HFFc6 (cell line): ENCODE measurements around the gene ANTXRL. TPM values are rescaled to one million over a fixed set of nuclear protein-coding genes. Genes with fewer than 3 reads are reported as not detected.
A peak's percentile ranks its signal among the peaks of the same experiment; 100 is the strongest.

Experiments
- DNase-seq: peaks from one replicate; pipeline ENCODE4 v3.0.0-alpha.2; 2018
- H3K27ac Mint-ChIP-seq: 2 replicates; pipeline ENCODE4 v1.8.0; 2020; ENCODE audit warnings: mild to moderate bottlenecking, mixed read lengths
- H3K27me3 Mint-ChIP-seq: 2 replicates; pipeline ENCODE4 v1.8.0; 2021; ENCODE audit warnings: mild to moderate bottlenecking, moderate library complexity, mixed read lengths; ENCODE audit not compliant: insufficient read depth
- H3K36me3 Mint-ChIP-seq: 2 replicates; pipeline ENCODE4 v1.8.0; 2021; ENCODE audit warnings: low read depth, mixed read lengths
- H3K4me1 Mint-ChIP-seq: 2 replicates; pipeline ENCODE4 v1.8.0; 2020; ENCODE audit warnings: low read depth, mixed read lengths
- H3K4me3 Mint-ChIP-seq: 2 replicates; pipeline ENCODE4 v1.8.0; 2020; ENCODE audit warnings: mild to moderate bottlenecking, moderate library complexity, mixed read lengths
- H3K9me3 Mint-ChIP-seq: 2 replicates; pipeline ENCODE4 v1.8.0; 2020; ENCODE audit warnings: mild to moderate bottlenecking, mixed read lengths
- total RNA-seq, 6 experiments: library from RNA; stranded (reverse); fragmentation: NEBNext Ultra II Directional; extraction: Animal tissue kit (Norgen Biotek cat#: 25700); gene quantifications; 2 replicates in 1 of 6; 3 replicates in 5 of 6; pipeline ENCODE4 v1.2.3, GENCODE V29; 2021
- TF ChIP-seq, protein P1 (sequence below): fragments of 200-600 bp; sonication (generic); IDR thresholded peaks from 2 replicates; pipeline ENCODE4 v1.5.0; 2021; ENCODE audit warnings: antibody characterized with exemption, mild to moderate bottlenecking

The ANTXRL gene
- total RNA-seq, 6 experiments from 2014 or later: not detected

DNA sequence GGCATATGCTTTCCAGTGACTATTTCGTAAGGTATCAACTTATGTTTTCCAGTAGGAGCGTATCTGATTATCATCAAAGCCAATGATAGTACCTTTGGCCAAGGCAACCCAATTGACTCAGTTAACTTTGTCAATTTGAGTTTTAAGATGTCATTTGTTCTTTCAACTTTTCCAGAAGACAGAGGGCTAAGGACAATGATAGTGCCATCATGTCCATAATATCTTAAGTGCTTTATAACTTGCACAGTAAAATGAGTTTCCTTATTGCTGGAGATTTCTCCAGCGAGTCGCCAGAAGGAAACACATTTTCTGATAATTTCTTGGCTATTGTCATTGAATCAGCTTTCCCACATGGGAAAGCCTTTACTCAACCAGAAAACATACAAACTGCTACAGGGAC lies 35.0 kb downstream of the ANTXRL start:
- DNase-seq: no peak
- H3K4me3 Mint-ChIP-seq: no peak overlapping the region
- TF ChIP-seq, protein P1, sequence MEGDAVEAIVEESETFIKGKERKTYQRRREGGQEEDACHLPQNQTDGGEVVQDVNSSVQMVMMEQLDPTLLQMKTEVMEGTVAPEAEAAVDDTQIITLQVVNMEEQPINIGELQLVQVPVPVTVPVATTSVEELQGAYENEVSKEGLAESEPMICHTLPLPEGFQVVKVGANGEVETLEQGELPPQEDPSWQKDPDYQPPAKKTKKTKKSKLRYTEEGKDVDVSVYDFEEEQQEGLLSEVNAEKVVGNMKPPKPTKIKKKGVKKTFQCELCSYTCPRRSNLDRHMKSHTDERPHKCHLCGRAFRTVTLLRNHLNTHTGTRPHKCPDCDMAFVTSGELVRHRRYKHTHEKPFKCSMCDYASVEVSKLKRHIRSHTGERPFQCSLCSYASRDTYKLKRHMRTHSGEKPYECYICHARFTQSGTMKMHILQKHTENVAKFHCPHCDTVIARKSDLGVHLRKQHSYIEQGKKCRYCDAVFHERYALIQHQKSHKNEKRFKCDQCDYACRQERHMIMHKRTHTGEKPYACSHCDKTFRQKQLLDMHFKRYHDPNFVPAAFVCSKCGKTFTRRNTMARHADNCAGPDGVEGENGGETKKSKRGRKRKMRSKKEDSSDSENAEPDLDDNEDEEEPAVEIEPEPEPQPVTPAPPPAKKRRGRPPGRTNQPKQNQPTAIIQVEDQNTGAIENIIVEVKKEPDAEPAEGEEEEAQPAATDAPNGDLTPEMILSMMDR: no peak
- no peaks in the 10 kb centered on the region for H3K36me3 Mint-ChIP-seq
- no peak overlapping the region for H3K27ac Mint-ChIP-seq
- H3K27me3 Mint-ChIP-seq: peaks cover 6% of the 10 kb centered on the region
- no peaks in the 10 kb centered on the region for H3K9me3 Mint-ChIP-seq
- H3K4me1 Mint-ChIP-seq: peaks cover 28% of the 10 kb centered on the region

DNA sequence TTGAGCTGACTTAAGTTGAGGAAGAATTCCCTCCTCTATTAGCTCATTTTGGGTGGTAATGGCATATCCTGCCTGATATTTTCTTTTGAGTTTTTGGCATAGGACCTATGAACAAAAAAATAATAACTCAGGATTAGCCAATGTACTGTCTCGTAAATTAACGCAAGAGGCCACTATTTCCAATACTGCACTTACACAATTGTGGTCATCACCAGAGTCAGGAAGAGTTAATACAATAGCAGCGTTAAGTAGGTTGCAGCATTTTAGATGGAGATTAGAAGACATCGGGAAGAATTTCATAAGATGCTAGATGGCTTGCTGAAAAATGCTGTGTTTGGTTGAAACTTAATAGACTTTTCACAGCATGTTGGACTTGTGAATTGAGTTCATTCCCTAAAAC lies 36.4 kb downstream of the ANTXRL start:
- no peak for DNase-seq
- Mint-ChIP-seq H3K4me3 (no peak overlapping the region), H3K4me1 (peaks cover 18% of the 10 kb centered on the region), H3K27ac (no peak overlapping the region), H3K9me3 (no peaks in the 10 kb centered on the region), H3K36me3 (no peaks in the 10 kb centered on the region), H3K27me3 (peaks cover 15% of the 10 kb centered on the region)
- TF ChIP-seq, protein P1: no peak

DNA sequence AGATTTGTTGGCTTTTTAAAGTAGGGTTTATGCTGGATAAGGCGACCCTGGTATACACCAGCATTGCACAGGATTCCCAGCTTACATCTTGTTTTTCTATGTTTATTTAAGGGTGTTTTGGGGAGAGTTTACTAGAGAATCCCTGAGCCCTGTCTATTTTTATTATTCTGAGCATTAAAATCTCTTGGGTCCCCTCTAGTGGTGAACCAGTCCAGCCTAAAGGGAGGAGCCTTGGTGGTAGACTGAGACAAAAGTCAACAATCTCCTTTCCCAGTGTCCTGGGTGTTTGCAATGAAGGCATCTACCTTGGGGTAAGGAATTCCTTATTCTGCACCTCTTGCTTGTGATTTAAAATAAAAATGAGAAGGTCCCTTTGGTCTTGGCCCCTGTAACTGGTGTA lies 38.2 kb downstream of the ANTXRL start:
- Mint-ChIP-seq H3K36me3 (no peaks in the 10 kb centered on the region), H3K27ac (no peak overlapping the region)
- DNase-seq: peak; percentile 23

DNA sequence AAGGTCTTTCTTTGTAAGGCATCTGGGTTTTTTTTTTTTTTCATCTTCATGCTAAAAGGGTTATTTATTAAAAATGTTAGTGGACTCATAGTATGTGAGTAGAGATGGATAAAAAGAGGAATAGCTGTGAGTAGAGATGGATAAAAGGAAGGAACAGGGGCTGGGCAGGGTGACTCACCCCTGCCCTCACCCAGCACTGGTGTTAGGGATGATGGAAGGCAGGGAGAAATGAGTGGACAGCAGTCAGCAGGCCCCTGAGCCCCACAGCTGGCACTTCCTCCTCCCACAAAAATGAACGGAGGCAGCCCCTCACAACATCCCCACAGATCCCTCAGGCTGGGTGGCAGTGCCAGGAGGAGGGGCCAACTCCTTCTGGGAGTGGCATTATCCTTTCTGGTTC lies 39.3 kb downstream of the ANTXRL start:
- peaks cover 26% of the 10 kb centered on the region for H3K27me3 Mint-ChIP-seq
- no peak overlapping the region for H3K27ac Mint-ChIP-seq
- H3K4me3 Mint-ChIP-seq: no peak overlapping the region
- peaks cover 13% of the 10 kb centered on the region for H3K4me1 Mint-ChIP-seq
- H3K36me3 Mint-ChIP-seq: no peaks in the 10 kb centered on the region
- no peaks in the 10 kb centered on the region for H3K9me3 Mint-ChIP-seq
- TF ChIP-seq, protein P1: no peak
- no peak for DNase-seq

More for the DNA sequence above, 38.2 kb downstream of the ANTXRL start:
- TF ChIP-seq, protein P1: peak; percentile 69
- Mint-ChIP-seq H3K4me1 (peaks cover 13% of the 10 kb centered on the region), H3K4me3 (no peak overlapping the region), H3K27me3 (peaks cover 23% of the 10 kb centered on the region), H3K9me3 (no peaks in the 10 kb centered on the region)

DNA sequence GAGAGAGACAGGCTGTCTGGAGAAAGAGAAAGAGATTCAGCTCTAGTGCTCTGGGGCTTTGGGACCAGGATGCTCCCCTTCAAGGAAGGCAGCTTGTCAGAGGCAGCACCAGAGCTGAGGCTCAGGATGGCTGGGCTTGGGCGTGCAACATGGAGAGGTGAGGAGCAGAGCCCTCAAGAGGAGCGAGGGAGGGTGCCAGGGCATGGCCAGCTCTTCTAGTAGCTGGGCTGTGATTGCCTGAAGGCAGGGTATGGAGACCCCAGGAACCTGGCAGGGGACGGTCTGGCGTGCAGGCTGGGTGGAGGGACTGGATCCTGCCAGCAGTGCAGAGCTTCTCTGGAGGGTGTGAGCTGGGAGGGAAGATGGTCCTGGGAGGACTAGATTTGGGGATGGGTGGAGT lies 40.2 kb downstream of the ANTXRL start:
- H3K36me3 Mint-ChIP-seq: no peaks in the 10 kb centered on the region
- H3K4me3 Mint-ChIP-seq: no peak overlapping the region
- peaks cover 13% of the 10 kb centered on the region for H3K4me1 Mint-ChIP-seq
- DNase-seq: no peak
- H3K9me3 Mint-ChIP-seq: no peaks in the 10 kb centered on the region
- peaks cover 31% of the 10 kb centered on the region for H3K27me3 Mint-ChIP-seq
- H3K27ac Mint-ChIP-seq: no peak overlapping the region
- TF ChIP-seq, protein P1: no peak

DNA sequence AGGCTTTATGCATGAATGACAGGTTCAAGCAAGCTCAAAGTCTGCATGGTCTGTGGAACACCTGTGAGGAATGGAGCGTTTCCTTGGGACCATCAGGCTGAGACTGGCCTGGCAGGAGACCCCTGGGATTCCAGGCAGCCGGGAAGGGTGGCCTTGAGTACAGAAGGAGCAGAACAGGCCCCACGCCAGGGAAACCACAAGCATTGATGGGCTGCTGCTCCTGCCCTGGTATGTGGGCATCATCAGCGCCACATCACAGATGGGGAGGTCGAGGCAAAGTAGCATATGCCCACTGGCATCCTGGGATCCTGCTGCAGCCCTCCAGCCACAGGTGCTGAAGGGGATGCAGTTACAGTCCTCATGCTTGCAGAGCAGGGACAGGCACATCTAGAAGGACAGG lies 40.9 kb downstream of the ANTXRL start:
- Mint-ChIP-seq H3K4me1 (peaks cover 13% of the 10 kb centered on the region), H3K4me3 (no peak overlapping the region), H3K9me3 (no peaks in the 10 kb centered on the region), H3K27ac (no peak overlapping the region), H3K36me3 (no peaks in the 10 kb centered on the region), H3K27me3 (peaks cover 31% of the 10 kb centered on the region)
- TF ChIP-seq, protein P1: no peak
- no peak for DNase-seq
